HEK293 (cell line): ENCODE results near the gene CNPY1.

ENCODE experiments used
- CTCF ChIA-PET: fragments of 350-600 bp; formaldehyde crosslinking; extraction: SDS; loops from one replicate; lab custom pipeline; 2021; ENCODE audit warnings: antibody characterized with exemption; lab: Yijun Ruan, JAX
- POLR2A ChIA-PET: fragments of 300-600 bp; formaldehyde crosslinking; extraction: SDS; loops from one replicate; lab custom pipeline; 2020; ENCODE audit warnings: antibody characterized with exemption, inconsistent platforms; lab: Yijun Ruan, JAX
- H3K27ac ChIP-seq: fragments of 200-500 bp; sonication (Bioruptor generic); 2 replicates; pipeline ENCODE4 v1.5.1; 2014; ENCODE audit warnings: low read depth, low read length, control low read depth, inconsistent platforms; ENCODE audit errors: extremely low read depth
- H3K36me3 ChIP-seq, 2 experiments: fragments of 200-500 bp in 1 of 2; sonication (Bioruptor generic) in 1 of 2; 1 replicate in 1 of 2; 2 replicates in 1 of 2; pipeline ENCODE4 v1.5.1; 2014 to 2017; ENCODE audit warnings: inconsistent platforms in 2 of 2, low read length in 2 of 2; ENCODE audit not compliant: control insufficient read depth in 2 of 2, insufficient read depth in 1 of 2
- H3K4me1 ChIP-seq: fragments of 200-500 bp; sonication (Bioruptor generic); 2 replicates; pipeline ENCODE4 v1.5.1; 2014; ENCODE audit warnings: mild to moderate bottlenecking, low read length, inconsistent platforms; ENCODE audit not compliant: control insufficient read depth, insufficient read depth
- H3K4me3 ChIP-seq: 2 replicates; pipeline ENCODE4 v1.5.1; 2011; ENCODE audit warnings: low read depth, mild to moderate bottlenecking, control low read depth, low read length, moderate library complexity
- H3K9me3 ChIP-seq: fragments of 200-500 bp; sonication (Bioruptor generic); 2 replicates; pipeline ENCODE4 v1.5.1; 2014; ENCODE audit warnings: low read depth, low read length, inconsistent platforms; ENCODE audit not compliant: control insufficient read depth, insufficient read depth
- EGR2 ChIP-seq: fragments of 450-650 bp; formaldehyde crosslinking; IDR thresholded peaks from 2 replicates; pipeline ENCODE4 v1.5.1; 2016; ENCODE audit warnings: low read depth, missing biosample characterization, missing genetic modification characterization
- ZBTB48 ChIP-seq: fragments of 450-650 bp; formaldehyde crosslinking; IDR thresholded peaks from 2 replicates; pipeline ENCODE4 v1.5.1; 2016; ENCODE audit warnings: missing biosample characterization, missing genetic modification characterization
- ZIC2 ChIP-seq: fragments of 450-650 bp; formaldehyde crosslinking; IDR thresholded peaks from 2 replicates; pipeline ENCODE4 v1.5.1; 2016; ENCODE audit warnings: missing biosample characterization, missing genetic modification characterization
- ZNF146 ChIP-seq: fragments of 450-650 bp; formaldehyde crosslinking; IDR thresholded peaks from 2 replicates; pipeline ENCODE4 v1.5.1; 2016; ENCODE audit warnings: missing biosample characterization, missing genetic modification characterization
- ZNF157 ChIP-seq: fragments of 450-650 bp; formaldehyde crosslinking; IDR thresholded peaks from 2 replicates; pipeline ENCODE4 v1.5.1; 2016; ENCODE audit warnings: missing biosample characterization, missing genetic modification characterization
- ZNF169 ChIP-seq: fragments of 450-650 bp; formaldehyde crosslinking; IDR thresholded peaks from 2 replicates; pipeline ENCODE4 v1.5.1; 2016; ENCODE audit warnings: missing biosample characterization, missing genetic modification characterization
- ZNF184 ChIP-seq: fragments of 450-650 bp; IDR thresholded peaks from 2 replicates; pipeline ENCODE4 v1.5.1; 2018; ENCODE audit warnings: missing biosample characterization, mild to moderate bottlenecking, missing genetic modification characterization
- ZNF248 ChIP-seq: fragments of 450-650 bp; formaldehyde crosslinking; IDR thresholded peaks from 2 replicates; pipeline ENCODE4 v1.5.1; 2017; ENCODE audit warnings: missing biosample characterization, missing genetic modification characterization
- ZNF292 ChIP-seq: fragments of 450-650 bp; formaldehyde crosslinking; IDR thresholded peaks from 2 replicates; pipeline ENCODE4 v1.5.1; 2016; ENCODE audit warnings: low read depth, missing biosample characterization, missing genetic modification characterization, borderline replicate concordance
- ZNF48 ChIP-seq: fragments of 450-650 bp; formaldehyde crosslinking; IDR thresholded peaks from 2 replicates; pipeline ENCODE4 v1.5.1; 2016; ENCODE audit warnings: missing biosample characterization, missing genetic modification characterization
- ZNF701 ChIP-seq: fragments of 450-650 bp; formaldehyde crosslinking; IDR thresholded peaks from 2 replicates; pipeline ENCODE4 v1.5.1; 2016; ENCODE audit warnings: missing biosample characterization, missing genetic modification characterization
- ZNF837 ChIP-seq: fragments of 450-650 bp; formaldehyde crosslinking; IDR thresholded peaks from 2 replicates; pipeline ENCODE4 v1.5.1; 2016; ENCODE audit warnings: missing biosample characterization, missing genetic modification characterization
- TF ChIP-seq, protein P1 (sequence below): fragments of 450-650 bp; formaldehyde crosslinking; IDR thresholded peaks from 2 replicates; pipeline ENCODE4 v1.5.1; 2016; ENCODE audit warnings: missing biosample characterization, missing genetic modification characterization
- TF ChIP-seq, protein P2 (sequence below): fragments of 450-650 bp; formaldehyde crosslinking; conservative IDR thresholded peaks from 2 replicates; pipeline ENCODE4 v1.5.1; 2016; ENCODE audit warnings: low read depth, missing biosample characterization, missing genetic modification characterization

CNPY1 gene

DNA sequence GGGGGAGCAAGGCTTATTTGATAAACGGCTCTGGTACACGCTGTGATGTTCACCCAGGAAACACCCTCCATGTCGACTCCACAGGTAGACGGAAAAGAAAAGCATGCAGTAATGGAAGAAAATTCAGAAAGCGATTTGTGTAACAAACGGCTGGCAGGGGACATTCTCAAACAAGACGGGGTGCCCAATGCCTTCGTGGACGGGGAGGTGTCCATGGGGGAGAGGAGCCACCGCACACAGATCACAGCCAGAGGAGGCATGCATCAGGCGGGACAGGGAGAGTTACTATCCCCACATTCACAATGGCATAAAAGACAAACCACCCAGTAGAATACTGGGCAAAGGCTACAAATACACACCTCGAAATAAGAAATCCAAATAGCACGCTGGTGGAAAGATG is 20.1 kb downstream of the CNPY1 start:
- Histone ChIP-seq H3K27ac (no peak overlapping the region), H3K36me3 (no peaks in the 10 kb centered on the region), H3K4me3 (no peak overlapping the region)
- ChIA-PET POLR2A (no interaction called here), CTCF (interaction anchor here (0.7 kb wide), 1 partner anchor 25 kb away, joined by 5 read pairs; no protein-coding TSS in a partner anchor)
- TF ChIP-seq ZNF292 (tag by site-specific recombination) (no peak), ZNF169 (tag by site-specific recombination) (no peak)
- TF ChIP-seq, all 188 proteins: peak for 0
- H3K4me1 ChIP-seq, result no peaks in the 10 kb centered on the region
- no peaks in the 10 kb centered on the region for H3K9me3 ChIP-seq

DNA sequence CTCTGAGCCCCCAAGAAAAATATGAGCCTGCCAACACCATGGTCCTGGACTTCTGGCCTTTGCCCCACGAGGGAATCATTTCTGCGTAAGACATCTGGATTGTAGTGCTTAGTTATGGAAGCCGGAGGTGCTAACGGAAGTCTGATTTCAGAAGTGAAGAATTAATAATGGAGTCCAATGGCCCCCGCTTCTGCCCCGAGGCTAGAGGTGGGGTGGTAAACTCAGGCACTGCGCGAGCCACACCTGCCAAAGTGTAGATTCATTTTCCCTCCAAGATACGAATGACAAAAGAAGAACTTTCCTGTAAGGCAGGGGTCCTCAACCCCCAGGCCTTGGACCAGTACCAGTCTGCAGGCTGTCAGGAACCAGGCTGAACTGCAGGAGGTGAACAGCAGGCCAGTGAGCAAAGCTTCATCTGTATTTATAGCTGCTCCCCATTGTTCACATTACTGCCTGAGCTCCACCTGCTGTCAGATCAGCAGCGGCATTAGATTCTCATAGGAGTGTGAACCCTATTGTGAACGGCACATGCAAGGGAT is 22.3 kb downstream of the CNPY1 start:
- H3K4me3 ChIP-seq, result no peak overlapping the region
- no peaks in the 10 kb centered on the region for H3K4me1 ChIP-seq
- H3K27ac ChIP-seq, result no peak overlapping the region
- CTCF ChIA-PET, result interaction anchor here (0.6 to 2.5 kb wide), 6 partner anchors 9 to 144 kb away, joined by 3 to 8 read pairs (median 3); no protein-coding TSS in a partner anchor
- POLR2A ChIA-PET, result no interaction called here
- no peaks in the 10 kb centered on the region for H3K9me3 ChIP-seq
- H3K36me3 ChIP-seq, result no peaks in the 10 kb centered on the region
- TF ChIP-seq, protein P1, sequence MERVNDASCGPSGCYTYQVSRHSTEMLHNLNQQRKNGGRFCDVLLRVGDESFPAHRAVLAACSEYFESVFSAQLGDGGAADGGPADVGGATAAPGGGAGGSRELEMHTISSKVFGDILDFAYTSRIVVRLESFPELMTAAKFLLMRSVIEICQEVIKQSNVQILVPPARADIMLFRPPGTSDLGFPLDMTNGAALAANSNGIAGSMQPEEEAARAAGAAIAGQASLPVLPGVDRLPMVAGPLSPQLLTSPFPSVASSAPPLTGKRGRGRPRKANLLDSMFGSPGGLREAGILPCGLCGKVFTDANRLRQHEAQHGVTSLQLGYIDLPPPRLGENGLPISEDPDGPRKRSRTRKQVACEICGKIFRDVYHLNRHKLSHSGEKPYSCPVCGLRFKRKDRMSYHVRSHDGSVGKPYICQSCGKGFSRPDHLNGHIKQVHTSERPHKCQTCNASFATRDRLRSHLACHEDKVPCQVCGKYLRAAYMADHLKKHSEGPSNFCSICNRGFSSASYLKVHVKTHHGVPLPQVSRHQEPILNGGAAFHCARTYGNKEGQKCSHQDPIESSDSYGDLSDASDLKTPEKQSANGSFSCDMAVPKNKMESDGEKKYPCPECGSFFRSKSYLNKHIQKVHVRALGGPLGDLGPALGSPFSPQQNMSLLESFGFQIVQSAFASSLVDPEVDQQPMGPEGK, result no peak
- TF ChIP-seq ZNF146 (tag by site-specific recombination) (no peak), ZIC2 (tag by site-specific recombination) (0 out of 2 replicates have a peak, but pooled peaks have one; percentile 29)
- TF ChIP-seq, protein P2, sequence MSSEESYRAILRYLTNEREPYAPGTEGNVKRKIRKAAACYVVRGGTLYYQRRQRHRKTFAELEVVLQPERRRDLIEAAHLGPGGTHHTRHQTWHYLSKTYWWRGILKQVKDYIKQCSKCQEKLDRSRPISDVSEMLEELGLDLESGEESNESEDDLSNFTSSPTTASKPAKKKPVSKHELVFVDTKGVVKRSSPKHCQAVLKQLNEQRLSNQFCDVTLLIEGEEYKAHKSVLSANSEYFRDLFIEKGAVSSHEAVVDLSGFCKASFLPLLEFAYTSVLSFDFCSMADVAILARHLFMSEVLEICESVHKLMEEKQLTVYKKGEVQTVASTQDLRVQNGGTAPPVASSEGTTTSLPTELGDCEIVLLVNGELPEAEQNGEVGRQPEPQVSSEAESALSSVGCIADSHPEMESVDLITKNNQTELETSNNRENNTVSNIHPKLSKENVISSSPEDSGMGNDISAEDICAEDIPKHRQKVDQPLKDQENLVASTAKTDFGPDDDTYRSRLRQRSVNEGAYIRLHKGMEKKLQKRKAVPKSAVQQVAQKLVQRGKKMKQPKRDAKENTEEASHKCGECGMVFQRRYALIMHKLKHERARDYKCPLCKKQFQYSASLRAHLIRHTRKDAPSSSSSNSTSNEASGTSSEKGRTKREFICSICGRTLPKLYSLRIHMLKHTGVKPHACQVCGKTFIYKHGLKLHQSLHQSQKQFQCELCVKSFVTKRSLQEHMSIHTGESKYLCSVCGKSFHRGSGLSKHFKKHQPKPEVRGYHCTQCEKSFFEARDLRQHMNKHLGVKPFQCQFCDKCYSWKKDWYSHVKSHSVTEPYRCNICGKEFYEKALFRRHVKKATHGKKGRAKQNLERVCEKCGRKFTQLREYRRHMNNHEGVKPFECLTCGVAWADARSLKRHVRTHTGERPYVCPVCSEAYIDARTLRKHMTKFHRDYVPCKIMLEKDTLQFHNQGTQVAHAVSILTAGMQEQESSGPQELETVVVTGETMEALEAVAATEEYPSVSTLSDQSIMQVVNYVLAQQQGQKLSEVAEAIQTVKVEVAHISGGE (tag by site-specific recombination), result no peak

DNA sequence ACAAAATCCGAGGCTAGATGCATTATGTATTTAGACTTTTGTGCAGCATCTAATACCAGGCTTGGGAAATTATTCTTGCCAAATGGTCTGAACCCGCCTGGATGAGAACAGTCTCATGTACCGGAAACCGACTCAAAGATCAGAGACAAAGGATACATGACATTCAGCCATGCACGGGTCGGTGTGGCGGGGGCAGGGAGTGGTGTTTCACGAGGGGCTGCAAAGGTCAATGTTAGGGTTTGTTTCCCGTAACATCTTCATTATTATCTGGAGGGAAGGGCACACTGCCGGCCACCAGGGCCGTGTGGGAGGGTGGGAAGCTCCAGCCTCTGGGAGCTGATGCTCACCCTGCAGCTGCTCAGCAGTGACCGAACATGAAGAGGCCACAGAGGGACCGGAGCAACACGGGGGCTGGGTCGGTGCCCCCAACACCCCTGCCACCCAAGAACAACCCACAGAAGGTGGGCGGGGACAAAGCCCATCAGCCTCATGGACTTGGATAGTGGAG is 23.1 kb downstream of the CNPY1 start:
- ChIA-PET CTCF (interaction anchor here (0.7 to 2.5 kb wide), 2 partner anchors 54 to 76 kb away, joined by 3 to 8 read pairs; no protein-coding TSS in a partner anchor), POLR2A (no interaction called here)
- Histone ChIP-seq H3K9me3 (no peaks in the 10 kb centered on the region), H3K4me3 (no peak overlapping the region), H3K36me3 (no peaks in the 10 kb centered on the region), H3K4me1 (no peaks in the 10 kb centered on the region), H3K27ac (no peak overlapping the region)
- TF ChIP-seq ZNF701 (tag by site-specific recombination) (no peak), ZIC2 (tag by site-specific recombination) (no peak), ZNF146 (tag by site-specific recombination) (no peak), ZNF48 (tag by site-specific recombination) (no peak), ZNF248 (tag by site-specific recombination) (no peak), ZNF837 (tag by site-specific recombination) (no peak), ZBTB48 (no peak), ZNF157 (tag by site-specific recombination) (no peak), EGR2 (no peak), ZNF184 (tag by site-specific recombination) (no peak)
